Hepatocyte (in vitro differentiated cells): ENCODE results near the gene ARID3A.

Experiments
- CTCF ChIP-seq: fragments of 200-600 bp; sonication (generic); IDR thresholded peaks from 2 replicates; pipeline ENCODE4 v1.5.1; 2016; ENCODE audit warnings: antibody characterized with exemption, mild to moderate bottlenecking; ENCODE audit not compliant: poor library complexity
- EZH2phosphoT487 ChIP-seq: fragments of 200-600 bp; sonication (generic); IDR thresholded peaks from one replicate; pipeline ENCODE4 v1.6.1; 2018; ENCODE audit warnings: antibody characterized with exemption, mild to moderate bottlenecking, low read depth, moderate library complexity; ENCODE audit not compliant: unreplicated experiment, severe bottlenecking

GRCh38 chr19:939439-939838 is 13.6 kb downstream of the ARID3A start:
- TF ChIP-seq EZH2phosphoT487 (no peak), CTCF (no peak)
